ENCODE data around the gene CSF2RB. TPM values are rescaled to one million over a fixed set of nuclear protein-coding genes. Genes with fewer than 3 reads are reported as not detected.

Gene CSF2RB
- total RNA-seq, 1 donor from 2014 or later: 30.1 TPM

GRCh38 chr22:36868546-36869181 lies 44.8 kb upstream of the CSF2RB start:
- Histone ChIP-seq H3K9me3 (no peaks in the 10 kb centered on the region), H3K4me3 (no peak overlapping the region), H3K27ac (no peak overlapping the region), H3K4me1 (peaks cover 7% of the 10 kb centered on the region), H3K27me3 (ENCODE audit: low read depth) (no peaks in the 10 kb centered on the region), H3K36me3 (peaks cover 4% of the 10 kb centered on the region)
- DNase-seq: no peak
- ATAC-seq: no peak
- TF ChIP-seq CTCF (IDR thresholded peaks at IDR 0.05): no peak
- intact Hi-C loops (cut with DNase I): no loop called here

- Histone ChIP-seq H3K27ac (no peak overlapping the region), H3K9me3 (no peaks in the 10 kb centered on the region), H3K36me3 (peaks cover 4% of the 10 kb centered on the region), H3K4me3 (no peak overlapping the region), H3K27me3 (ENCODE audit: low read depth) (no peaks in the 10 kb centered on the region), H3K4me1 (peaks cover 19% of the 10 kb centered on the region)
- intact Hi-C loops (cut with DNase I): no loop called here
- TF ChIP-seq CTCF (IDR thresholded peaks at IDR 0.05): no peak
- ATAC-seq (no peak), DNase-seq (no peak)
Measured at GRCh38 chr22:36870250-36870649, 43.2 kb upstream of the CSF2RB start.

- no peak overlapping the region for H3K4me3 ChIP-seq
- no peaks in the 10 kb centered on the region for H3K9me3 ChIP-seq
- TF ChIP-seq CTCF (IDR thresholded peaks at IDR 0.05): no peak
- H3K27ac ChIP-seq: no peak overlapping the region
- H3K27me3 ChIP-seq (ENCODE audit: low read depth): no peaks in the 10 kb centered on the region
- intact Hi-C loops (cut with DNase I): no loop called here
- no peak for ATAC-seq
- no peak for DNase-seq
- H3K4me1 ChIP-seq: peaks cover 19% of the 10 kb centered on the region
- H3K36me3 ChIP-seq: peaks cover 4% of the 10 kb centered on the region
Measured at GRCh38 chr22:36871669-36872081, 41.8 kb upstream of the CSF2RB start.

GRCh38 chr22:36872084-36872483 lies 41.3 kb upstream of the CSF2RB start:
- no peak overlapping the region for H3K27ac ChIP-seq
- H3K9me3 ChIP-seq: no peaks in the 10 kb centered on the region
- intact Hi-C loops (cut with DNase I): no loop called here
- no peak for TF ChIP-seq CTCF (IDR thresholded peaks at IDR 0.05)
- H3K4me1 ChIP-seq: peaks cover 19% of the 10 kb centered on the region
- H3K36me3 ChIP-seq: peaks cover 4% of the 10 kb centered on the region
- ATAC-seq (no peak), DNase-seq (no peak)
- H3K4me3 ChIP-seq: no peak overlapping the region
- H3K27me3 ChIP-seq (ENCODE audit: low read depth): no peaks in the 10 kb centered on the region

- intact Hi-C loops (cut with DNase I): no loop called here
- Histone ChIP-seq H3K27me3 (ENCODE audit: low read depth) (no peaks in the 10 kb centered on the region), H3K27ac (no peak overlapping the region), H3K4me1 (peaks cover 19% of the 10 kb centered on the region), H3K9me3 (no peaks in the 10 kb centered on the region), H3K4me3 (no peak overlapping the region), H3K36me3 (peaks cover 4% of the 10 kb centered on the region)
- ATAC-seq (no peak), DNase-seq (no peak)
- no peak for TF ChIP-seq CTCF (IDR thresholded peaks at IDR 0.05)
Measured at GRCh38 chr22:36872866-36873498, 40.4 kb upstream of the CSF2RB start.

Measured in lower lobe of right lung (tissue), 2 donors.